GM03348 (cell line): ENCODE measurements around the gene KIF21A.
"Not testable (repeated sequence)": the region's sequence is repeated elsewhere in the genome, so short reads cannot be mapped to it uniquely, and the experiment has no call there.

Source experiments
- DNase-seq: peaks from one replicate; pipeline ENCODE4 v3.0.0; 2012; ENCODE audit warnings: low spot score

KIF21A gene, protein sequence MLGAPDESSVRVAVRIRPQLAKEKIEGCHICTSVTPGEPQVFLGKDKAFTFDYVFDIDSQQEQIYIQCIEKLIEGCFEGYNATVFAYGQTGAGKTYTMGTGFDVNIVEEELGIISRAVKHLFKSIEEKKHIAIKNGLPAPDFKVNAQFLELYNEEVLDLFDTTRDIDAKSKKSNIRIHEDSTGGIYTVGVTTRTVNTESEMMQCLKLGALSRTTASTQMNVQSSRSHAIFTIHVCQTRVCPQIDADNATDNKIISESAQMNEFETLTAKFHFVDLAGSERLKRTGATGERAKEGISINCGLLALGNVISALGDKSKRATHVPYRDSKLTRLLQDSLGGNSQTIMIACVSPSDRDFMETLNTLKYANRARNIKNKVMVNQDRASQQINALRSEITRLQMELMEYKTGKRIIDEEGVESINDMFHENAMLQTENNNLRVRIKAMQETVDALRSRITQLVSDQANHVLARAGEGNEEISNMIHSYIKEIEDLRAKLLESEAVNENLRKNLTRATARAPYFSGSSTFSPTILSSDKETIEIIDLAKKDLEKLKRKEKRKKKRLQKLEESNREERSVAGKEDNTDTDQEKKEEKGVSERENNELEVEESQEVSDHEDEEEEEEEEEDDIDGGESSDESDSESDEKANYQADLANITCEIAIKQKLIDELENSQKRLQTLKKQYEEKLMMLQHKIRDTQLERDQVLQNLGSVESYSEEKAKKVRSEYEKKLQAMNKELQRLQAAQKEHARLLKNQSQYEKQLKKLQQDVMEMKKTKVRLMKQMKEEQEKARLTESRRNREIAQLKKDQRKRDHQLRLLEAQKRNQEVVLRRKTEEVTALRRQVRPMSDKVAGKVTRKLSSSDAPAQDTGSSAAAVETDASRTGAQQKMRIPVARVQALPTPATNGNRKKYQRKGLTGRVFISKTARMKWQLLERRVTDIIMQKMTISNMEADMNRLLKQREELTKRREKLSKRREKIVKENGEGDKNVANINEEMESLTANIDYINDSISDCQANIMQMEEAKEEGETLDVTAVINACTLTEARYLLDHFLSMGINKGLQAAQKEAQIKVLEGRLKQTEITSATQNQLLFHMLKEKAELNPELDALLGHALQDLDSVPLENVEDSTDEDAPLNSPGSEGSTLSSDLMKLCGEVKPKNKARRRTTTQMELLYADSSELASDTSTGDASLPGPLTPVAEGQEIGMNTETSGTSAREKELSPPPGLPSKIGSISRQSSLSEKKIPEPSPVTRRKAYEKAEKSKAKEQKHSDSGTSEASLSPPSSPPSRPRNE (N-terminal part only)

DNA sequence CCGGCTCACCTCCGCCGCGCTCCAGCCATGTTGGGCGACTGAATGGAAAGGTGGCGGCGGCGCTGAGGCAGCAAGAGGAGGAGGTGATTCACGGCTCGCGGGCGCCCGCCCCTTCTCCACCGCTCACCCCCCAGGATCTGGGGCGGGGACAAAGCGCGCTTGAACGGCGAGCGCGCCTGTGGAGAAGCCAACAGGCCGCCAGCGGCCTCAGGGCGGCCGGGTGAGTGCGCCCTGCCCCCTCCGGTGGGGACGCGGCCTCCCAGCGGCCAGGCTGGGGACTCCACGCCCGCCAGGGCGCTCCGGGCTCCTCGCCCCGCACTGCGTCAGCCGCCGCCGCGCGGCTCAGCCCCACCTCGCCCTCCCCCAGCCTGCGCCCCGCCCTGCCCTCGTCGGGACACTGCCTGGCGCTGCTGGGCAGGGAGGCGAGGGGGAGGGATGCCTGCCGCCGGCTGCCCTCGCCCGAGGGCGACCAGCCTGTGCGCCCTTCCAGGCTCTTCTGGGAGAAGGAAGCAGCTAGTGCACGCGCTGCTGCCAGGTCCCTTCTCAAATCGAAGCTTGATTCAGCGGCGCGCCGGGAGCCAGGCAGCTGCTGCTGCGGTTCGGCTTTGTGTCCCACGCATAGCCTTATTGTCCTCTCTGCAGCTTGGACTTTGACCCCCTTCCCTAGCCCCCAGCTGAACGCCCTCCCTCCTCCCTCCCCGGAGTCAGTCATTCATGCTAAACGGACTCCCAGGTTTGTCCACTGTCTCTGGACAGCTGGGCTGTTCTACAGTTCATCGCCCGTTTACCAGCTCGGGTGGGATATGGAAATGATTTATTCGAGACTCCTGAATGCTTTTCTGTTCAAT, at the start of gene KIF21A:
TSS of gene KIF21A (minus strand) at position 40 of the 848 bp plus-strand sequence. CDS start 150 bp downstream, outside the sequence.
- DNase-seq = peak; percentile 95

DNA sequence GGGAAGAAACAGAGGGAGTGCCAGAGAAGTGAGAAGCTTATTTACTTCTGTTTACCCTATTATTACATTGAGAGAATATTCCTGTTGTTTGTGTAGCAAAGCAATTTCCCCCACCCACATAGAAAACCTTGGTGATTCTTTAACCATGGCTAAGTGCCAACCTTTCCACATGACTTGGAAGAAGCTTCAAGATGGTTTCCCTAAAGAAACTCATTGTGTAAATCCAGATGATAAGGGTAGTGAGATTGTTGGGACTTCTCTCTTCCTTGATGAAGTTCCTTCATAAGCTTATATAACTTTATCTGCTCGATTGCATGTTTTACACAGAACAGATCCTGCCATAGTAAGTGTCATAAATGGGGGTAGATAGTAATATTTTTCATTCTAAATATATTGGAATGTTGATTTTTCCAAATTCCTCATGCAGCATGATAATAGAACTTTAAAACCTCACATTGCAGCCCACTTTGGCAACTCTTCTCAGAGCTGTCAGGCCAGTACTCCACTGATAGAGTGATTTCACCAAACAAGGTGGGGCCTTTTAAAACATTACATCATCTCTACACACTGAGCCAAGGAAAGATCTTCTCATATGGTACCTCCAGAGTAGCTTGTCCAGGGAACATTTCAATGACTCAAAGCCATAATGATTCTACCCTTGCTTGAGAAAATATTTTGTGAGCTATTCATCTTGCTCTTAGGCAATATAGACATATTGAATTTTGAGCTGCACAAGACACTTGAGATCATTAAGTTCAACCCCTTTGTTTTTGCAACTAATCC, 47.8 kb upstream of the KIF21A start:
- no peak for DNase-seq

DNA sequence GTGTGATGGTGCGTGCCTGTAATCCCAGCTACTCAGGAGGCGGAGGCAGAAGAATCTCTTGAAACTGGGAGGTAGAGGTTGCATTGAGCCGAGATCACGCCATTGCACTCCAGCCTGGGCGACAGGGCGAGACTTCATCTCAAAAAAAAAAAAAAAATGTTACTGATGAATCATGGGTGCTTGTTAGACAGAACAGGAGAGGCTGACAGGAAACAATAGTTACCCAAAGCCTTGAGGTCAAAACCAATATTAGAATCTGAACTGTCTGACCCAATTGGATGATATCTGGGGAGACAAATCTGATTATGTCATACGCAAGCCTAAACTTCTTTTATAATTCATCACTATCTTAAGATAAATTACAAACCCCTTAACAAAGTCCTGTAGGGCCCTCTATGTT, 40.7 kb upstream of the KIF21A start:
- no peak for DNase-seq

DNA sequence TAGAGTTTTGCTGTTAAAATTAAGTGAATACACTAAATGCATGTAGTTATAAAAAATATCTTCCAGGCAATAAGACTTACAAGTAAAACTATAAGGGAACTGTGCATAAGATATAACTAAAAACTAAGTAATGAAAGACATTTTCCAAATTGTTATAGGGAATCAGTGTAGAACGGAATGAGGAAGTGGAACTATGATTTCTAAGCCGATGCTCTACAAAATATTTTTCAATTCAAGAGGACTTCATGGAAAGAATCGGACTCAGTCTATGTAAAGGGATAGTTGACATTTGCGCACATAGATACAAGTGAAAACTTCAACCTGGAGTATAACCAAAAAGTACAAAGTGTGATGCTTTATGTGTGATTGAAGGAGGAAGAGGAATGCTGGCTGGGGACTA, 40.1 kb upstream of the KIF21A start:
- DNase-seq = no peak

DNA sequence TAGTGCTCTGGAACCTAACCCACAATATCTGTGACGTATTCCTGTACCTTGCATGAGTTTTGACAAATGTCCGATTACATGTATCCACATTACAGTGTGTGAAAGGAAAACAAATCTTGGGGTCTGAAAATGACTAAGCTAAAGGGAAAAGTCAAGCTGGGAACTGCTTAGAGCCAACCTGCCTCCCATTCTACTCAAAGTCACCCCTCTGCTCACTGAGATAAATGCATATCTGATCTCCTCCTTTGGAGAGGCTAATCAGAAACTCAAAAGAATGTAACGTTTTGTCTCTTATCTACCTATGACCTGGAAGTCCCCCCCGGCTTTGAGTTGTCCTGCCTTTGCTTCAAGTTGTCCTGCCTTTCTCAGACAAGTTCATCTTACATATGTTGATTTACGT, 34.0 kb upstream of the KIF21A start:
- DNase-seq = no peak

DNA sequence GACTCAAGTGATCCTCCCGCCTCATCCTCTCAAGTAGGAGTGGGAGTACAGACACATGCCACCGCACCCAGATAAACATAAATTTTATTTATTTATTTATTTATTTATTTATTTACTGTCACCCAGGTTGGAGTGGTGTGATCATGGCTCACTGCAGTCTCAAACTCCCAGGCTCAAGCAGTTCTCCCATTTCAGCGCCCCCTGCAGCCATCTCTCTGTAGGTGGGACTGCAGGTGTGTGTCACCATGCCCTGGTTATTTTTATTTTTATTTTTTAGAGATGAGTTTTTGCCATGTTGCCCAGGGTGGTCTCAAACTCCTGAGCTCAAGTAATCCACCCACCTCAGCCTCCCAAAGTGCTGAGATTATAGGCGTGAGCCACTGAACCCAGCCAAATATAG, 33.2 kb upstream of the KIF21A start:
- no peak for DNase-seq

DNA sequence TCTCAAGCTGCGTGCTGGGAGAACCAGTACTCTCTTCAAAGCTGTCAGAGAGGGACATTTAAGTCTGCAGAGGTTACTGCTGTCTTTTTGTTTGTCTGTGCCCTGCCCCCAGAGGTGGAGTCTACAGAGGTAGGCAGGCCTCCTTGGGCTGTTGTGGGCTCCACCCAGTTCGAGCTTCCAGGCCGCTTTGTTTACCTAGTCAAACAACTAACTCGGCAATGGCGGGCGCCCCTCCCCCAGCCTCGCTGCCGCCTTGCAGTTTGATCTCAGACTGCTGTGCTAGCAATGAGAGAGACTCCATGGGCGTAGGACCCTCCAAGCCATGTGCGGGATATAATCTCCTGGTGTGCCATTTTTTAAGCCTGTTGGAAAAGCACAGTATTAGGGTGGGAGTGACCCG, 32.2 kb upstream of the KIF21A start:
- not testable (repeated sequence) for DNase-seq

DNA sequence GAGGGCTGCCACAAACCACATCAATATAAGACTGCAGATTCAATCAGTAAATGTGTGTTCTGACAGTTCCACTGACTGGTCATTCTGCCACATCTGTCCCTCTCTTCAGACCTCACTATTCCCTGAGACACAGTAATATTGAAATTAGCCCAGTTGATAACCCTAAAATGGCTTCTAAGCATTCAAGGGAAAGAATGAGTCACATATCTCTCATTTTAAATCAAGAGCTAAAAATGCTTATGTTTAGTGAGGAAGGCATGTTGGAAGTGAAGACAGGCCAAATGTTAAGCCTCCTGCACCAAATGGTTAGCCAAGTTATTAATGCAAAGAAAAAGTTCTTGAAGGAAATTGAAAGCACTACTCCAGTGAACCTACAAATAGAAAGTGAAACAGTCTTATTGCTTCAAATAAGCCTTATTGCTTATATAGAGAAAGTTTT, 24.5 kb upstream of the KIF21A start:
- DNase-seq = no peak

DNA sequence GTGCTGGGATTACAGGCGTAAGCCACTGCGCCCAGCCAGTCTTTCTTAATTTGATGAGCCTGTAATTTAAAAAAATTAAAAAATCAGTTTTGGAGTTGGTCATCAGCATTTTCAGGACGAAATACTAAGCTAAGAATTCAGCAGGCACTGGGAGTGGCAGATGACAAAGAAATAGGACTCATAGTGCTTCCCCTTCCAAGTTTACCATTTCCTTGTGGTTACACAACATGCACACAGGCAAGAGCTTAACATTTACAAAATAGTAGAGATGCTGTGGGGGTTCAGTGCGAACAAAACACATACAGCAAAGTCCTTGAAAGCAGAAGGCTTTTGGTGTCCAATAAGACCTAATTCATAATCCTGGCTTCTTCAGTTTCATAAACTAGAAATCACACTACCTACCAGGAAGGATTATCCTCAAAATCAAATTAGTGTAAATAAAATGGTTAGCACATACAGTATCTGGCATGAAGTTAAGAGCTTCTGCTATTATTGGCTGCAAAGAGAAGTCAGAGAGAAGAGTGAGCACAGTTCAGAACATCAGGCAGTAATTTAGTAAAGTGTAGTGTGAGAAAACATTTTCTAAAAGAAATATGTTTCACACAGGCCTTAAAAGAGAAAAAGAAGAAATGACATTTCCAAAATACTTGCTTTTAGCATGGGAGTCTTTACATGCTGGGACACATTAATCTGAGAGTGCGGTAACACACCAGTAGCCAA, 22.2 kb upstream of the KIF21A start:
- DNase-seq = no peak

DNA sequence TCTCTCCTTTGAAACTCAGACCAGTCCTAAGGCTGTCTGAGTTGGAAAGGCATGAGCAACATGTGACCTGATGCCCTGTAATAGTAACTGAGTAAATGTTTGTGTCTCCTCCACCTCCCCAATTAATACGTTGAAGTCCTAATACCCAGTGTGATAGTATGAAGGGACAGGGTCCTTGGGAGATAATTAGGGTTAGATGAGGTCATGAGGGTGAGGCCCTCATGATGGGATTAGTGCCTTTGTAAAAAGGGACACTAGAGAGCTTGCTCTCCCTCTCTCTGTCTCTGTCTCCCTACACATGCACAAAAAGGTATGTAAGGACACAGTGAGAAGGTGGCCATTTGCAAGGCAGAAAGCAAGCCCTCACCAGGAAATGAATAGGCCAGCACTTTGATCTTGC, 18.1 kb upstream of the KIF21A start:
- DNase-seq = no peak

DNA sequence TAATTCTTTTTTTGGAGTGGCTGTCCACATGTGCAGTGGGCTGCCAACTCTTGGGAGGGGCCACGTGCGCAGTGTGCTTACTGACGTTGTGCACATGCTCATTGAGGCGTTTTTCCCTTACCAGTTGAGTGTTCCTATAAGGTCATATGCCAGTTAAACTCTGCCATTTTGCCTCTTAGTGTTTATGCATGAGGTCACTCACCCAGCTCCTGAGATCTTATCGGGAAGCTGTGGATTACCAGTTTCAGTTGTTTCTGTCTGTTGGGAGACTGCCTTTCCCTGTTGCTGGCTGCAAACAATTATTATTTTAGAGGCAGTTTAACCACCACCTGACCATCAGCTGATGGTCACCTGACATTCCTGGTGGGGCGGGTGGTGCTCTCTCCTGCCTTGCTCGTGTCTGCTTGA, 16.1 kb upstream of the KIF21A start:
- no peak for DNase-seq

DNA sequence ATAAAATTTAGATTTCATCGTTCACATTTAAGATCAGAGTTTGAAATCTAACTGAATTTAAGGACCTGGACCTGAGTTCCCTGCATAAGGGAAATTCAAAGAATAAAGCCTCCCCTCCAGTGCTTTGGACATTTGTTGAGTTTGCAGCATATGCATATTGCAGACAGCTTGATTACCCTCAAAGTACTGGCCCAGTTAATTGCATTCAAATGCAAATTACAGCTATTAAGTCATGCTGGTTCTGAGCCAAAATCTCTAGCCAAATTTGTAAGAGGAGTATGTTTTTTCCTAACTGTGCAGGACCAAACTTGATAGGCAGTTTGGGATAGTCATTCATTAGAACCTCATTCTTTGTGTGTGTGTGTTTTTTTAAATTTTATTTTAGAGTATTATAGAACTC, 9.1 kb upstream of the KIF21A start:
- DNase-seq = no peak

DNA sequence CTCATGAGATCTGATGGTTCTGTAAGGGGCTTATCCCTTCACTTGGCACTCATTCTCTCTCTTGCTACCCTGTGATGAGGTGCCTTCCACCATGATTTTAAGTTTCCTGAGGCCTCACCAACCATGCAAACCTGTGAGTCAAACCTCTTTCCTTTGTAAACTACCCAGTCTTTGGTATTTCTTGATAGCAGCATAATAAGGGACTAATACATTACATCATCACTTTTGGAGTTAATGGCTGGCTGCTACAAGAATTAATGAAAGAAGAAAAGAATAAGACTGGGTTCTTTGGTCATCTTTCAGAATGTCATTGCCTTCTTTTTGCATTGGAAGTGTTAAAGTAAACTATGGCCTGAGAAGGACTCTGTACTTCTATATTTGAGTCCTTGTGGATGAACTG, 5.1 kb upstream of the KIF21A start:
- DNase-seq = no peak

DNA sequence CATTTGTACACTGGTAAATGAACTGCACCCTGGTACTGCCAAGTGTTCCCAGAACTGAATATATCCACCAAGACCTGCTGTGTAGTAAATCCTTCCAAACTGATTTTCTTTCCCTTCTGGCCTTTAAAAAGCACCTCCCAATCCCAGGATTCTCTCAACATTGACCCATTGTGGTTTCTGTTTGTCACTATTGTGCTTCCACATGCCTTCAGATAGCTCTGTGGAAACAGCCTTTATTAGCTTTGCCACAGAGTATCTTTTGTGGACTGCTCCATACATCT, 949 bp upstream of the KIF21A start:
- peak; percentile 5 for DNase-seq

DNA sequence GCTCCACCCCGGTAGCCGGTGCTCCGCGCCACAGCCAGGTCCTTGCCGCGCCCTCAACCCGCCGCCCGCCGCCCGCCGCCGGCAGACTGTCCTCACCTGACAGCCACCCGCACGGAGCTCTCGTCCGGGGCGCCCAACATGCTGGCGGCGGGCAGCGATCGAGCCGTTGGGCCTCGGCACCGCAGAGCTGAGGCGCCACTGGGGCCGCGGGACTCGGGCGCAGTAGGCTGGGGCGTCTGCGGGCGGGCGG, 164 bp downstream of the KIF21A start:
- DNase-seq = no peak

DNA sequence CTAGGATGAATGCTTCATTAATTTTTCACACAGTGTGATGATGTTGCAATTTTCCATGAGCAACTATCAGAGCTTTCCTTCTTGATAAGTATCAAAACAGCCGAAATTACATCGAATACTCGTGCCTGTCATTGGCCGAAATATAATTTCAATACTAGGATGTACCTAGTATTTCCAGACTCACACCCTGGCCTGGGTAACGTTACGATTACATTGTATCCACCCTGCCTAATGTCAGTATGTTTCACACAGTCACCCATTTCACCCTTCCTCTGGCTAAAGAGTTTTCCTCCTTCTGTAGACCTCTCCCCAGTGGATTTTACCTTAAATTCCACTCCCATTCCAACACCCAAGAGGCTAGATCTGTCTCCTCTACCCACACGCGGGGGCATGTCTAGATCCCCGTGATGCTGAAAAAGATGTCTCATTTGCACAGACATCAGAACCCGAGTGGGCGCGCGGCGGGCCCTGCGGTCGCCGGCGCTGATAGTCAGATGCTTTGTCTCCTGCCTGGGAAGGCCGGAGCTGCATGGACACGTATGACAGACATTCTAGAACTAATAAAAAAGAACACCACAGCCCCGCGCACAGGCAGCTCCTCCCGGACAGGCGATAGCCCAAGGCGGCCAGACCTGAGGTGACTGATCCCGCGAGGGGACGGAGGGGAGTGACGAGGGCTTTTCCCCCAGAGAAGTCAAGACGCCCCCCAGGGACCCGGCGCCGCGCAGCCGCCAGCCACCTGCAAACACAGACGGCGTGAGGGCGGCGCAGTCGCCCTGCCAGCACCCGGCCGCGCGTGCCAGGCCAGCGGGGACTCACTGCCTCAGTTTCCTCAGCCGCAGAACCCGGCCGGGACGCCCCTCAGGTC, 723 bp downstream of the KIF21A start:
- peak; percentile 22 for DNase-seq

DNA sequence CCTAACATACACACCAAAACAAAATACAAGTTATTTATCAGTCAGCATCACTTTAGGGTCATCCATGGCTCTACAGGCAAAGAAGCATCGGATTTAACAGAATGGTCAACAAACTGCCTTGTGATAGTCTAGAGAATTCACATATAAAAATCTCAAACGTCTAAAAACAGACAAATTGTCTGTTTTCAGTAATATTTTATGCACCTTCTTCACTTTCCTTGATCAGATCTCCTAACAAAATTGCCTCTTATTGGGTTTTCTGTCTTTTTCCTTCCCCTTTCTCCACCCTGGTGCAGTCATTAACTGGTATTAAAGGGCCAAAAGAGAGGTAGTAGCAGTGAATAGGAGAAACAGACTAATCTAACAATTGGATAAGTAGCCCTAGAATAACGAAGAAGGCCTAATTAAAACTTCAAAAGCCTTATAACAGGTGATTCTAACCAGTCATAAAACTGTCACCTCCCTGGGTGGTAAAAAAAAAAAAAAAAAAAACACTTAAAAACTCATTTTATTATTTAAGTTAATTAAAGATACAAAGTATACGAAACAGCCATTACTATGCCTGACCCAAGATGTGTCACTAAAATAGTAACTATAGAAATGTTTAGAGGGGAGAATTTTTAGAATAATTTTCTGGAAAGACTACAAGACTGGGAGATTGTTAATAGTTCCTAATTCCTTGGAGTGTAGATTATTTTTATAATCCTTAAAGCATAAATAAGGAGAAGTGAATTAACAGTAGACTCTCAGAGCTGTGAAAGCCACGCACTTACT, 1.5 kb downstream of the KIF21A start:
- DNase-seq = no peak

DNA sequence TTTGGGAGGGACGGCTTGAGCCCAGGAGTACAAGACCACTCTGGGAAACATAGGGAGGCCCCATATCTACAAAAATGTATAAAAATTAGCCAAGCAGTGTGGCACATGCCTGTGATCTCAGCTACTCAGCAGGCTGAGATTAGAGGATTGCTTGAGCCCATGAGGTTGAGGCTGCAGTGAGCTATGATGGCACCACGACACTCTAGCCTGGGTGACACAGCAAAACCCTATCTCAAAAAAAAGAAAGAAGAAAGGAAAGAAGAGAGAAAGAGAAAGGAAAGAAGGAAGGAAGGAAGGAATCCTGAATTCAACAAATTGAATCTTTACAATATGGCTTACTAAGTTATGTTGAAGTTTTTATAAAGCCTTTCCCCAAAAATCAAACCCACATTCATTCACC, 2.1 kb downstream of the KIF21A start:
- no peak for DNase-seq

DNA sequence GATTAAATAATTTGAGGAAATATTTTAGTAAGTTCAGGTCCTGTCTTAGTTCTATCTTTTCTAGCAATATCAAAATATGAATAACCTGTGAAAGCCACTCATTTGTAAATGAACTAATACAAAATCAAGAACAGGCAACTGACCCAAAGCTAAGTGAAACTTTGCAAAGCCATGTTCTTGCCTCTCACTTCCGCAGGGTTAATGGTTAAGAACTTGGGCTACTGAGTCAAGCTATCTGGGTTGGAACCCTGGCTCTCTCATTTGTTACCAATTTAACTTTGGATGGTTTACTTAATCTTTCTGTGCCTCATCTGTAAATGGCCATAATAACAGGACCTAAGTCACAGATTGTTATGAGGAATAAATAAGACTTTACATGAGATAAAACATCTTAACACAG, 2.8 kb downstream of the KIF21A start:
- DNase-seq = no peak
